ENCODE measurements around the gene PHACTR3. TPM values are rescaled to one million over a fixed set of nuclear protein-coding genes. Genes with fewer than 3 reads are reported as not detected.

PHACTR3 gene
- total and polyA plus RNA-seq, 4 donors: 0.14 to 0.42 (median 0.17) TPM

DNA sequence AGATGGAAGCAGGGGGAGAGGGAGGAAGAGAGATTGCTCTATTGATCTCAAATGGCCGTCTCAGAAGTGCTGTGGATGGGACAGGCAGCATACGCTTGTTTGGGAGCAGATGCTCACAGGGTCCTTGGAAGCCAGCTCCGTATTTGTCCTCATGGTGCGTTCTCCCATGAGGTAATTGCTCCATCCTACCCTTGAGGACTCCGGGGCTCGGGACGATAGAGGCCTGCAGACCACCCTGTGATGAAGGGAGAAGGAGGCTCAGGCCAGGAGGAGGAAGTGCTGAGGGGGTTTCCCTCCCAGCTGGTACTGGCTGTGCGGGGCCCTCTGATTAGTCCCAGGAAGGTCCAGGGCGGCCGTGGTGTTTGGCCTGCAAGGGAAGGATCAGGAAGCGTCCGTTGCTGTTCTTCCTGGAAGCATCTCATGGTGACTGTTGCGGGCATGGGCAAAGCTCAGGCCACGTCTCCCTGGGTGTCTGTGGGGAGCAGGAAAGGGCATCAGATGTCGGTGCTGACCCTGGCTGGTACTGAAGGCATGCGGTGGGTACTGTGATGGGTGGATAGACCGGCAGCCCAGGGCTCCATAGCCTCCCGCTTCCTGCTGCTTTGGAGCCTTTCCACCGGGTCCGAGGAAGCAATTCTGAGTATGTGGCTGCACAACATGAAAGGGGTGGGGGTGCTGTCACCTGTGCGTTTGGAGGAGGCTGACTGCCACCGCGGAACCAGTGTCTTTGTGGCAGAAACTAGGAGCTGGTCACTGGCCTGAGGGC, 170.8 kb downstream of the PHACTR3 start:
- Histone ChIP-seq H3K27ac (ENCODE audit: low read depth in 1 of 2, low read length in 2 of 2) (no peak overlapping the region), H3K36me3 (ENCODE audit: control insufficient read depth in 4 of 4, insufficient read depth in 3 of 4, low read depth in 1 of 4, low read length in 3 of 4) (no peaks in the 10 kb centered on the region), H3K9me3 (ENCODE audit: control insufficient read depth in 4 of 4, low read length in 3 of 4) (no peaks in the 10 kb centered on the region), H3K9ac (ENCODE audit: low read depth in 1 of 2, low read length in 2 of 2) (no peak overlapping the region), H3K27me3 (ENCODE audit: control insufficient read depth in 4 of 4, insufficient read depth in 4 of 4, low read length in 3 of 4) (peaks cover 0 to 2% (median 0%) of the 10 kb centered on the region in 4 donors), H3K4me3 (ENCODE audit: low read depth in 1 of 3, low read length in 3 of 3) (no peak overlapping the region), H3K4me1 (ENCODE audit: control insufficient read depth in 4 of 4, insufficient read depth in 4 of 4, low read length in 3 of 4) (no peaks in the 10 kb centered on the region)
- 76% methylated on average over 23 of the region's 23 CpGs for WGBS
- DNase-seq (ENCODE audit: low spot score): no peak
- TF ChIP-seq FOXA2 (IDR thresholded peaks at IDR 0.05) (no peak), NR2F2 (IDR thresholded peaks at IDR 0.05) (no peak), TAF1 (conservative IDR thresholded peaks at IDR 0.05) (no peak), EGR1 (IDR thresholded peaks at IDR 0.05; ENCODE audit: low read depth in 2 of 2) (no peak), YY1 (IDR thresholded peaks at IDR 0.05) (no peak), HNF4A (conservative IDR thresholded peaks at IDR 0.05) (no peak)
- TF ChIP-seq, protein P1, sequence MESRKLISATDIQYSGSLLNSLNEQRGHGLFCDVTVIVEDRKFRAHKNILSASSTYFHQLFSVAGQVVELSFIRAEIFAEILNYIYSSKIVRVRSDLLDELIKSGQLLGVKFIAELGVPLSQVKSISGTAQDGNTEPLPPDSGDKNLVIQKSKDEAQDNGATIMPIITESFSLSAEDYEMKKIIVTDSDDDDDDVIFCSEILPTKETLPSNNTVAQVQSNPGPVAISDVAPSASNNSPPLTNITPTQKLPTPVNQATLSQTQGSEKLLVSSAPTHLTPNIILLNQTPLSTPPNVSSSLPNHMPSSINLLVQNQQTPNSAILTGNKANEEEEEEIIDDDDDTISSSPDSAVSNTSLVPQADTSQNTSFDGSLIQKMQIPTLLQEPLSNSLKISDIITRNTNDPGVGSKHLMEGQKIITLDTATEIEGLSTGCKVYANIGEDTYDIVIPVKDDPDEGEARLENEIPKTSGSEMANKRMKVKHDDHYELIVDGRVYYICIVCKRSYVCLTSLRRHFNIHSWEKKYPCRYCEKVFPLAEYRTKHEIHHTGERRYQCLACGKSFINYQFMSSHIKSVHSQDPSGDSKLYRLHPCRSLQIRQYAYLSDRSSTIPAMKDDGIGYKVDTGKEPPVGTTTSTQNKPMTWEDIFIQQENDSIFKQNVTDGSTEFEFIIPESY (IDR thresholded peaks at IDR 0.05): no peak

DNA sequence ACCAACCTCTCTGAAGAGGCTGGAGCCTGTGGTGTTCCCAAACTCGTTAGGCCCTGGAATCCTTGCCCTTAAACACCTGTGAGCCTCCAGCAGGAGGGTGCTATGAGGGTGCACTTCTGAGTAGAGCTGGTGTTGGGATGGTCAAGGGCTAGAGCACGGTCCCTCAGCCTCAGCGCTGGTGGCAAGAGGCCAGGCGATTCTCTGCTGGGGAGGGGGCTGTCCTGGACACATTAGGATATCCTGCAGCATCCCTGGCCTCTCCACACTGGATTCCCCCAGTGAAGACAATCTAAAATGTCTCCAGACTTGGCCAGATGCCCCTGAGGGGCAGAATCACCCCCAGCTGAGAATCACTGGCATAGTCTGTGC, 171.3 kb downstream of the PHACTR3 start:
- Histone ChIP-seq H3K9me3 (ENCODE audit: control insufficient read depth in 4 of 4, low read length in 3 of 4) (no peaks in the 10 kb centered on the region), H3K36me3 (ENCODE audit: control insufficient read depth in 4 of 4, insufficient read depth in 3 of 4, low read depth in 1 of 4, low read length in 3 of 4) (no peaks in the 10 kb centered on the region), H3K4me3 (ENCODE audit: low read depth in 1 of 3, low read length in 3 of 3) (no peak overlapping the region), H3K27me3 (ENCODE audit: control insufficient read depth in 4 of 4, insufficient read depth in 4 of 4, low read length in 3 of 4) (peaks cover 0 to 2% (median 0%) of the 10 kb centered on the region in 4 donors), H3K27ac (ENCODE audit: low read depth in 1 of 2, low read length in 2 of 2) (no peak overlapping the region), H3K9ac (ENCODE audit: low read depth in 1 of 2, low read length in 2 of 2) (no peak overlapping the region), H3K4me1 (ENCODE audit: control insufficient read depth in 4 of 4, insufficient read depth in 4 of 4, low read length in 3 of 4) (no peaks in the 10 kb centered on the region)
- TF ChIP-seq, protein P2, sequence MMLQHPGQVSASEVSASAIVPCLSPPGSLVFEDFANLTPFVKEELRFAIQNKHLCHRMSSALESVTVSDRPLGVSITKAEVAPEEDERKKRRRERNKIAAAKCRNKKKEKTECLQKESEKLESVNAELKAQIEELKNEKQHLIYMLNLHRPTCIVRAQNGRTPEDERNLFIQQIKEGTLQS (IDR thresholded peaks at IDR 0.05): no peak
- TF ChIP-seq SP1 (IDR thresholded peaks at IDR 0.05) (no peak), HNF4A (conservative IDR thresholded peaks at IDR 0.05) (no peak), YY1 (IDR thresholded peaks at IDR 0.05) (no peak), RAD21 (IDR thresholded peaks at IDR 0.05) (no peak), NR2F2 (IDR thresholded peaks at IDR 0.05) (no peak), TAF1 (conservative IDR thresholded peaks at IDR 0.05) (no peak), EGR1 (IDR thresholded peaks at IDR 0.05; ENCODE audit: low read depth in 2 of 2) (no peak), RXRA (IDR thresholded peaks at IDR 0.05) (no peak)
- TF ChIP-seq, protein P1 (IDR thresholded peaks at IDR 0.05): no peak
- TF ChIP-seq, protein P3, sequence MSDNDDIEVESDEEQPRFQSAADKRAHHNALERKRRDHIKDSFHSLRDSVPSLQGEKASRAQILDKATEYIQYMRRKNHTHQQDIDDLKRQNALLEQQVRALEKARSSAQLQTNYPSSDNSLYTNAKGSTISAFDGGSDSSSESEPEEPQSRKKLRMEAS (IDR thresholded peaks at IDR 0.05): no peak
- TF ChIP-seq, protein P4, sequence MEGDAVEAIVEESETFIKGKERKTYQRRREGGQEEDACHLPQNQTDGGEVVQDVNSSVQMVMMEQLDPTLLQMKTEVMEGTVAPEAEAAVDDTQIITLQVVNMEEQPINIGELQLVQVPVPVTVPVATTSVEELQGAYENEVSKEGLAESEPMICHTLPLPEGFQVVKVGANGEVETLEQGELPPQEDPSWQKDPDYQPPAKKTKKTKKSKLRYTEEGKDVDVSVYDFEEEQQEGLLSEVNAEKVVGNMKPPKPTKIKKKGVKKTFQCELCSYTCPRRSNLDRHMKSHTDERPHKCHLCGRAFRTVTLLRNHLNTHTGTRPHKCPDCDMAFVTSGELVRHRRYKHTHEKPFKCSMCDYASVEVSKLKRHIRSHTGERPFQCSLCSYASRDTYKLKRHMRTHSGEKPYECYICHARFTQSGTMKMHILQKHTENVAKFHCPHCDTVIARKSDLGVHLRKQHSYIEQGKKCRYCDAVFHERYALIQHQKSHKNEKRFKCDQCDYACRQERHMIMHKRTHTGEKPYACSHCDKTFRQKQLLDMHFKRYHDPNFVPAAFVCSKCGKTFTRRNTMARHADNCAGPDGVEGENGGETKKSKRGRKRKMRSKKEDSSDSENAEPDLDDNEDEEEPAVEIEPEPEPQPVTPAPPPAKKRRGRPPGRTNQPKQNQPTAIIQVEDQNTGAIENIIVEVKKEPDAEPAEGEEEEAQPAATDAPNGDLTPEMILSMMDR (IDR thresholded peaks at IDR 0.05; ENCODE audit: low read depth, low read length, missing input control): no peak
- WGBS: 79% methylated on average over 4 of the region's 4 CpGs
- DNase-seq (ENCODE audit: low spot score): no peak

Data from liver (tissue), 9 donors.